Activated CD8-positive, alpha-beta memory T cell treated with anti-CD3 and anti-CD28 coated beads, Interleukin-2, amount 50 U/mL, for 1 hour (primary cell): ENCODE data around the gene DCHS2.

Experiments used
- DNase-seq: peaks from one replicate; pipeline ENCODE4 v3.0.0-alpha.2; 2020; ENCODE audit errors: extremely low read depth

Gene DCHS2

GRCh38 chr4:154489558-154490233, 1.9 kb downstream of the DCHS2 start:
- DNase-seq: no peak

- DNase-seq: no peak
Measured at GRCh38 chr4:154487145-154487544, 4.5 kb downstream of the DCHS2 start.

- DNase-seq: no peak
Measured at GRCh38 chr4:154485127-154485773, 6.3 kb downstream of the DCHS2 start.

- no peak for DNase-seq
Measured at GRCh38 chr4:154478547-154478946, 13.1 kb downstream of the DCHS2 start.

GRCh38 chr4:154478128-154478527, 13.5 kb downstream of the DCHS2 start:
- no peak for DNase-seq

- DNase-seq: no peak
Measured at GRCh38 chr4:154476232-154476631, 15.4 kb downstream of the DCHS2 start.

GRCh38 chr4:154475820-154476219, 15.8 kb downstream of the DCHS2 start:
- no peak for DNase-seq

- DNase-seq: no peak
Measured at GRCh38 chr4:154473497-154473896, 18.1 kb downstream of the DCHS2 start.

- no peak for DNase-seq
Measured at GRCh38 chr4:154472858-154473257, 18.7 kb downstream of the DCHS2 start.

- DNase-seq: no peak
Measured at GRCh38 chr4:154471526-154472331, 19.9 kb downstream of the DCHS2 start.

GRCh38 chr4:154471032-154471431, 20.6 kb downstream of the DCHS2 start:
- DNase-seq: no peak

- DNase-seq: no peak
Measured at GRCh38 chr4:154467886-154468285, 23.7 kb downstream of the DCHS2 start.

GRCh38 chr4:154466336-154466735, 25.3 kb downstream of the DCHS2 start:
- no peak for DNase-seq

GRCh38 chr4:154465085-154465484, 26.5 kb downstream of the DCHS2 start:
- DNase-seq: no peak

GRCh38 chr4:154464654-154465053, 26.9 kb downstream of the DCHS2 start:
- no peak for DNase-seq

GRCh38 chr4:154462081-154462810, 29.4 kb downstream of the DCHS2 start:
- no peak for DNase-seq

GRCh38 chr4:154457471-154457870, 34.1 kb downstream of the DCHS2 start:
- DNase-seq: no peak

GRCh38 chr4:154456889-154457288, 34.7 kb downstream of the DCHS2 start:
- no peak for DNase-seq

GRCh38 chr4:154456240-154456639, 35.4 kb downstream of the DCHS2 start:
- no peak for DNase-seq

GRCh38 chr4:154455111-154455510, 36.5 kb downstream of the DCHS2 start:
- DNase-seq: no peak

GRCh38 chr4:154454710-154455109, 36.9 kb downstream of the DCHS2 start:
- no peak for DNase-seq

- no peak for DNase-seq
Measured at GRCh38 chr4:154452798-154453346, 38.7 kb downstream of the DCHS2 start.
